Measurements from ENCODE around the gene TSC1.
"Not testable (repeated sequence)": the region's sequence is repeated elsewhere in the genome, so short reads cannot be mapped to it uniquely, and the experiment has no call there.

TSC1 gene

DNA sequence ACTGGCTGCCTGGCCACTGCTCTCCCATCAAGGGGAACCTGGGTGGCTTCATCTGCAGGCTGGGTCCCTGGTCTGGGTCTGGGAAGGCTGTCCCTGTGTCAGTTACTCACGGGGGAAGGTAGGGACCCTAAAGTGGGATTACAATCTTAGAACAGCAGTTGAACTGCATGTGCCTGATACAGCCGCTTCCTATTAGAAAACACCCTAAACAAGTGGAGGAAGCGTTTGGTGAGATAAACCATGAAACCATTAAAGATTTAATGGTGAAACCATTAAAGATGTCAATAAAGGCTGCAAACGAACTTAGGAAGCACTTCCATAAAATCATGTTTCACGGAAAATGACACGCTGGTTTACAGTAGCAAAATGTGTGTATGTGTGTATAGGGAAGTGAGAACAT is 31.5 kb upstream of the TSC1 start:
- H3K36me3 ChIP-seq (ENCODE audit: insufficient read depth, low read length) = no peaks in the 10 kb centered on the region
- H3K27ac ChIP-seq (ENCODE audit: low read depth, low read length) = no peak overlapping the region
- H3K4me1 ChIP-seq (ENCODE audit: control insufficient read depth, insufficient read depth, low read length, unreplicated experiment) = no peaks in the 10 kb centered on the region
- peaks cover 64% of the 10 kb centered on the region for H3K27me3 ChIP-seq (ENCODE audit: insufficient read depth, low read length)
- no peaks in the 10 kb centered on the region for H3K79me2 ChIP-seq (ENCODE audit: control insufficient read depth, insufficient read depth, low read length, unreplicated experiment)
- H3K4me3 ChIP-seq (ENCODE audit: low read depth, low read length) = no peak overlapping the region
- H2AFZ ChIP-seq (ENCODE audit: low read length, unreplicated experiment) = no peak overlapping the region

DNA sequence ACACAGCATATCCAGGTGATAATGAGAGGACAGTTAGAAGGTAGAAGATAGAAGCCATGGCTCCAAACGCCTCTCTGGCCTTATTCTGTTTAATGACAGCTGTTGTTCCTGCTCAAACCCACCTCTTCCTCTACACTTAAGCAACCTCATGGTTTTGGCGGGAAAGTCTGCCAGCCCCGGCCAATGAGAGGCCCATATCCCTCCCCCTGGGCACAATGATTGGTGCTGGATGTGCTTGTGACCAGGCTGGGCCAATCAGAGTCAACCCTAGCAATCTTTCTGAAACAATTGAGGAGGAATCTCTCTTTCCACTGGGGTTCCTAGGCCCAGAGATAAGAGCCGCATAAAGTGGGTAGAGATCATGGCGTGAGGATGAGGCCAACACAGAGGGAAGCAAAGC is 29.3 kb upstream of the TSC1 start:
- Histone ChIP-seq H2AFZ (ENCODE audit: low read length, unreplicated experiment) (no peak overlapping the region), H3K27ac (ENCODE audit: low read depth, low read length) (no peak overlapping the region), H3K4me3 (ENCODE audit: low read depth, low read length) (no peak overlapping the region), H3K27me3 (ENCODE audit: insufficient read depth, low read length) (peaks cover 47% of the 10 kb centered on the region), H3K79me2 (ENCODE audit: control insufficient read depth, insufficient read depth, low read length, unreplicated experiment) (no peaks in the 10 kb centered on the region), H3K36me3 (ENCODE audit: insufficient read depth, low read length) (no peaks in the 10 kb centered on the region), H3K4me1 (ENCODE audit: control insufficient read depth, insufficient read depth, low read length, unreplicated experiment) (no peaks in the 10 kb centered on the region)

- no peaks in the 10 kb centered on the region for H3K36me3 ChIP-seq (ENCODE audit: insufficient read depth, low read length)
- H3K79me2 ChIP-seq (ENCODE audit: control insufficient read depth, insufficient read depth, low read length, unreplicated experiment) = no peaks in the 10 kb centered on the region
- no peak overlapping the region for H2AFZ ChIP-seq (ENCODE audit: low read length, unreplicated experiment)
- no peaks in the 10 kb centered on the region for H3K4me1 ChIP-seq (ENCODE audit: control insufficient read depth, insufficient read depth, low read length, unreplicated experiment)
- H3K27ac ChIP-seq (ENCODE audit: low read depth, low read length) = no peak overlapping the region
- H3K27me3 ChIP-seq (ENCODE audit: insufficient read depth, low read length) = peaks cover 41% of the 10 kb centered on the region
- H3K4me3 ChIP-seq (ENCODE audit: low read depth, low read length) = no peak overlapping the region
These were observed 28.8 kb upstream of the TSC1 start for GRCh38 chr9:132973166-132973565.

DNA sequence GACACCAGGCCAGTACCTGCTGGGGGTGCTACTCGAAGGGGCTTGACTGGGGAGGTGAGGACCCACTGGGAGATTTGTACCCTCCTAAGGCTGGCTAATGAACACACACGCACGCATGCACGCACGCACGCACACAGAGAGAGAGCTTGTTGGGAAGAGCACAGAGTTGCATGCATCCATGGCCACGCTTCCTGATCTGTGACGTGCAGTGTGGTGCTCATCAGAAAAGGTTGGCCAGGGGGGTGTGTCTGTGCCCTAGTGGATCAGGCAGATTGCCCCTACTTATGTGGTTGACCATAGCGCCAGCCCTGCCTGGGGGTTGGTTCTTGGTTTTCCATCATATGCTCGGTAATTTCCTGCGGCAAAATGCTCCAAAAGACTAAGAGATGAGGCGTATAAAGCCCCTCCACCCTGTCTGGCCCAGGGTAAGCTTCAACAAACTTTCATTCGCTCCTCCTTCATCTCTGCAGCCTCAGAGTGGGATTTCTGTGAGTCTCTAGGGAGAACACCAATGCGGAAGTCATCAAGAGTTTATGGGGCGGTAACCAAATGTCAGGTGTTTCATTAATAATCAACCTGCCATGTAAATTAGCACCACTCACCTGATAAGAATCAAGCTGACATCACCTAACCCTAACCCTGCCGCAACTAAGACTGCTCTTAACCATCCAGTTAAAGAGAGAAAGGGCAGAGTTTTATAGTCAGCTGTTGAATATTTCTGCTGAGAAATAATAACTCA is 26.1 kb upstream of the TSC1 start:
- Histone ChIP-seq H3K79me2 (ENCODE audit: control insufficient read depth, insufficient read depth, low read length, unreplicated experiment) (no peaks in the 10 kb centered on the region), H2AFZ (ENCODE audit: low read length, unreplicated experiment) (no peak overlapping the region), H3K4me3 (ENCODE audit: low read depth, low read length) (no peak overlapping the region), H3K27me3 (ENCODE audit: insufficient read depth, low read length) (peaks cover 43% of the 10 kb centered on the region), H3K4me1 (ENCODE audit: control insufficient read depth, insufficient read depth, low read length, unreplicated experiment) (no peaks in the 10 kb centered on the region), H3K27ac (ENCODE audit: low read depth, low read length) (no peak overlapping the region), H3K36me3 (ENCODE audit: insufficient read depth, low read length) (no peaks in the 10 kb centered on the region)

- no peaks in the 10 kb centered on the region for H3K36me3 ChIP-seq (ENCODE audit: insufficient read depth, low read length)
- H3K27me3 ChIP-seq (ENCODE audit: insufficient read depth, low read length) = peaks cover 44% of the 10 kb centered on the region
- no peak overlapping the region for H3K4me3 ChIP-seq (ENCODE audit: low read depth, low read length)
- H3K27ac ChIP-seq (ENCODE audit: low read depth, low read length) = no peak overlapping the region
- H2AFZ ChIP-seq (ENCODE audit: low read length, unreplicated experiment) = no peak overlapping the region
- H3K79me2 ChIP-seq (ENCODE audit: control insufficient read depth, insufficient read depth, low read length, unreplicated experiment) = no peaks in the 10 kb centered on the region
- no peaks in the 10 kb centered on the region for H3K4me1 ChIP-seq (ENCODE audit: control insufficient read depth, insufficient read depth, low read length, unreplicated experiment)
These were observed 25.4 kb upstream of the TSC1 start for GRCh38 chr9:132969783-132970182.

- H3K4me1 ChIP-seq (ENCODE audit: control insufficient read depth, insufficient read depth, low read length, unreplicated experiment); H3K36me3 ChIP-seq (ENCODE audit: insufficient read depth, low read length); H3K27ac ChIP-seq (ENCODE audit: low read depth, low read length); H2AFZ ChIP-seq (ENCODE audit: low read length, unreplicated experiment); H3K79me2 ChIP-seq (ENCODE audit: control insufficient read depth, insufficient read depth, low read length, unreplicated experiment); H3K4me3 ChIP-seq (ENCODE audit: low read depth, low read length): not testable (repeated sequence)
- peaks cover 30% of the 10 kb centered on the region for H3K27me3 ChIP-seq (ENCODE audit: insufficient read depth, low read length)
These were observed 23.5 kb upstream of the TSC1 start for GRCh38 chr9:132967908-132968307.

DNA sequence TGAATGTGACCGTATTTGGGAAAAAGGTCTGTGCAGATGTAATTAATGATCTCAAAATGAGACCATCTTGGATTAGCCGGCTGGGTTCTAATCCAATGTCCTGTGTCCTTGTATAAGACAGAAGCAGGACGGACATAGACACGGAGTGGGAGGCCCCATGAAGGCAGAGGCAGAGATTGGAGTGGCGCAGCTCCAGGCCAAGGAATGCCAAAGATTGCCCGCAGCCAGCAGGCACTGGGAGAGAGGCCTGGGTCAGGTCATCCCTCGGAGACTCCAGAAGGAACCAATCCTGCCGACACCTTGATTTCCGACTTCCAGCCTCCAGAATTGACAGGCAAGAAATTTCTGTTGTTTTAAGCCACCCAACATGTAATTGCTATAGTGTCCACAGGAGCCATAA is 21.1 kb upstream of the TSC1 start:
- Histone ChIP-seq H3K4me3 (ENCODE audit: low read depth, low read length) (no peak overlapping the region), H2AFZ (ENCODE audit: low read length, unreplicated experiment) (no peak overlapping the region), H3K4me1 (ENCODE audit: control insufficient read depth, insufficient read depth, low read length, unreplicated experiment) (no peaks in the 10 kb centered on the region), H3K36me3 (ENCODE audit: insufficient read depth, low read length) (no peaks in the 10 kb centered on the region), H3K27me3 (ENCODE audit: insufficient read depth, low read length) (peaks cover 36% of the 10 kb centered on the region), H3K27ac (ENCODE audit: low read depth, low read length) (no peak overlapping the region), H3K79me2 (ENCODE audit: control insufficient read depth, insufficient read depth, low read length, unreplicated experiment) (no peaks in the 10 kb centered on the region)

DNA sequence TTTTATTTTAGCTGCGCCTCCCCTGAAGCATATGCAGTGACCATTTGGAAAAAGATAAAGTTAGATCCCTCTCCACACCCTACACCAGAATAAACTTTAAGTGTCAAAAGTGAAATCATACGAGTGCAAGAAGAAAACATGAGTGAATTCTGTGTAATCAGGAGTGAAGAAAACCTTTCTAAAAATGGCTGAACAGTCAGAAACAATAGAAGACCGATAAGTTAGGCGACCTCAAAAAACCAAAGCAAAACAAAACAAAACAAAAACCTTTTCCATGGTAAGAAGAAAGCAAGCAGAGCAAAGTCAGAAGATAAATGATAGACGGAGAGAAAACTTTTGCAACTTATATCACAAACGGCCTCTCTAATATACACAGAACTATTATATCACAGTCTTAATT is 16.6 kb upstream of the TSC1 start:
- Histone ChIP-seq H3K4me1 (ENCODE audit: control insufficient read depth, insufficient read depth, low read length, unreplicated experiment) (no peaks in the 10 kb centered on the region), H3K36me3 (ENCODE audit: insufficient read depth, low read length) (no peaks in the 10 kb centered on the region), H3K79me2 (ENCODE audit: control insufficient read depth, insufficient read depth, low read length, unreplicated experiment) (no peaks in the 10 kb centered on the region), H3K27ac (ENCODE audit: low read depth, low read length) (no peak overlapping the region), H3K27me3 (ENCODE audit: insufficient read depth, low read length) (peaks cover 44% of the 10 kb centered on the region), H3K4me3 (ENCODE audit: low read depth, low read length) (no peak overlapping the region), H2AFZ (ENCODE audit: low read length, unreplicated experiment) (no peak overlapping the region)

DNA sequence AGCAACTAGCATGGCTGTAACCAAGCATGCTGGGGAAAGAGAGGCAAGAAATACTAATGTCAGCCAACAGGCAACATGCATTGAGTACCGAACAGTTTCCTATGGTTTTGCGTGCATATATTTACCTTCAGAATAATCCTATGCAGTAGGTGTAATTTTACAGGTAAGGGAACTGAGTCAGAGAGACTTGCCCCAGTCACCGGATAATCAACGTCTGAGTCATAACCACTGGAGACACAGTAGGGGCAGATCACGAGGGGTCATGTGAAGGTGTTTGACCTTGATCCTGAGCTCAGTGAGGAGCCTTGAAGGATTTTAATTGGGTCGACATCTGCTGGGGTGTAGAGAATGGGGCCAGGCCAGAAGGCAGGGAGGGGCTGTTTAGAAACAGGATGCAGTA is 13.4 kb upstream of the TSC1 start:
- Histone ChIP-seq H2AFZ (ENCODE audit: low read length, unreplicated experiment) (no peak overlapping the region), H3K36me3 (ENCODE audit: insufficient read depth, low read length) (no peaks in the 10 kb centered on the region), H3K27ac (ENCODE audit: low read depth, low read length) (no peak overlapping the region), H3K79me2 (ENCODE audit: control insufficient read depth, insufficient read depth, low read length, unreplicated experiment) (no peaks in the 10 kb centered on the region), H3K4me1 (ENCODE audit: control insufficient read depth, insufficient read depth, low read length, unreplicated experiment) (no peaks in the 10 kb centered on the region), H3K4me3 (ENCODE audit: low read depth, low read length) (no peak overlapping the region), H3K27me3 (ENCODE audit: insufficient read depth, low read length) (peaks cover 37% of the 10 kb centered on the region; the same call in 1 of the 2 replicates)

GRCh38 chr9:132955768-132956167 is 11.4 kb upstream of the TSC1 start:
- Histone ChIP-seq H3K27ac (ENCODE audit: low read depth, low read length) (no peak overlapping the region), H3K4me1 (ENCODE audit: control insufficient read depth, insufficient read depth, low read length, unreplicated experiment) (no peaks in the 10 kb centered on the region)

DNA sequence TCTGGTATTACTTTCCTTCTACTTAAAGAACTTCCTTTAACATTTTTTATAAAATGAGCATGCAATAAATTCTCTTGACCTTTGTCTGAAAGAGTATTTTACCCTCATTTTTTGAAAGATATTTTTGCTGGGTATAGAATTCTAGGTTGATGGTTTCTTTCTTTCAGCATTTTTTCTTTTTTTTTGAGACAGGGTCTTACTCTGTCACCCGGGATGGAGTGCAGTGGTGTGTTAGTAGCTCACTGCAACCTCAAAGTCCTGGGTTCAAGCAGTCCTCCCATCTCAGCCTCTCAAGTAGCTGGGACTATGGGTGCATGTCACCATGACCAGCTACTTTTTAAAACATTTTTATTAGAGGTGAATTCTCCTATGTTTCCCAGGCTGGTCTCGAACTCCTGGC is 10.7 kb upstream of the TSC1 start:
- no peaks in the 10 kb centered on the region for H3K79me2 ChIP-seq (ENCODE audit: control insufficient read depth, insufficient read depth, low read length, unreplicated experiment)
- no peaks in the 10 kb centered on the region for H3K36me3 ChIP-seq (ENCODE audit: insufficient read depth, low read length)
- no peaks in the 10 kb centered on the region for H3K4me1 ChIP-seq (ENCODE audit: control insufficient read depth, insufficient read depth, low read length, unreplicated experiment)

More at GRCh38 chr9:132955768-132956167, 11.4 kb upstream of the TSC1 start:
- H3K36me3 ChIP-seq (ENCODE audit: insufficient read depth, low read length) = no peaks in the 10 kb centered on the region
- peaks cover 32% of the 10 kb centered on the region; the same call in 1 of the 2 replicates for H3K27me3 ChIP-seq (ENCODE audit: insufficient read depth, low read length)
- H2AFZ ChIP-seq (ENCODE audit: low read length, unreplicated experiment) = no peak overlapping the region
- H3K4me3 ChIP-seq (ENCODE audit: low read depth, low read length) = no peak overlapping the region
- H3K79me2 ChIP-seq (ENCODE audit: control insufficient read depth, insufficient read depth, low read length, unreplicated experiment) = no peaks in the 10 kb centered on the region

More for the DNA sequence above, 10.7 kb upstream of the TSC1 start:
- H3K27me3 ChIP-seq (ENCODE audit: insufficient read depth, low read length) = peaks cover 31% of the 10 kb centered on the region; the same call in 1 of the 2 replicates
- no peak overlapping the region for H3K4me3 ChIP-seq (ENCODE audit: low read depth, low read length)
- no peak overlapping the region for H2AFZ ChIP-seq (ENCODE audit: low read length, unreplicated experiment)
- H3K27ac ChIP-seq (ENCODE audit: low read depth, low read length) = no peak overlapping the region

Data from ACC112 (cell line).